PC-9 (cell line): ENCODE results near the gene LRP8.

Experiments used
- CTCF ChIP-seq: fragments of 200-600 bp; sonication (generic); conservative IDR thresholded peaks from 2 replicates; pipeline ENCODE4 v1.6.1; 2017; ENCODE audit warnings: mixed run types, antibody characterized with exemption, mild to moderate bottlenecking, moderate library complexity
- EZH2 ChIP-seq: fragments of 200-600 bp; sonication (generic); IDR thresholded peaks from 2 replicates; pipeline ENCODE4 v1.8.0; 2017; ENCODE audit warnings: antibody characterized with exemption, low read depth

GRCh38 chr1:53288790-53289429, 39.0 kb downstream of the LRP8 start:
- TF ChIP-seq CTCF (no peak), EZH2 (no peak)
